Measurements from ENCODE around the gene MUC5B. TPM values are rescaled to one million over a fixed set of nuclear protein-coding genes. Genes with fewer than 3 reads are reported as not detected.

The MUC5B gene
- total RNA-seq, 1 experiment from 2014 or later = 2.1 TPM

DNA sequence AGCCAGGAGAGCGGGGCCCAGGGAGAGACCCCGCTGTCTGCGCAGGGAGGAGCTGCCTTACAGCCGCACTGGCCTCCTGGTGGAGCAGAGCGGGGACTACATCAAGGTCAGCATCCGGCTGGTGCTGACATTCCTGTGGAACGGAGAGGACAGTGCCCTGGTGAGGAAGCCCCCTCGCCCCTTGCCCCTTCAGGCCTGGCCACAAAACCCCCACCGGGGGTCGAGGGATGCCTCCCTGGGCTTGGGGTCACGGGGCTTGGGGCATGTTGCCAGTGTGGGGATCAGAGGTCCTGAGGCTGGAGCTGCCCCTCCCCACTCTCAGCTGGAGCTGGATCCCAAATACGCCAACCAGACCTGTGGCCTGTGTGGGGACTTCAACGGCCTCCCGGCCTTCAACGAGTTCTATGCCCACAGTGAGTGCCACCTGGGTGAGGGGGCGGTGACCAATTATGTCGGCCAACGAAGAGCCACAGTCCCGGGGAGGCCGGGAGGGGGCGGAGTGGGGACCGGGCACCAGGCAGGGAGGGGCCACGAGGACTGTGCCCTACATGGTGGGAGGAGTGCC, 4.2 kb downstream of the MUC5B start:
- DNase-seq = no peak
- no peaks in the 10 kb centered on the region for H3K9me2 ChIP-seq (ENCODE audit: insufficient read depth)
- H3K4me2 ChIP-seq = no peak overlapping the region
- no peak overlapping the region for H3K27ac ChIP-seq
- BruUV-seq (replicated peaks) = no TSS peak
- CTCF ChIA-PET = no interaction called here
- intact Hi-C loops (cut with micrococcal nuclease; ENCODE audit: unreplicated experiment) = no loop called here
- TF ChIP-seq EZH2 (IDR thresholded peaks at IDR 0.05; ENCODE audit: low read depth) = no peak
- TF ChIP-seq, protein P1, sequence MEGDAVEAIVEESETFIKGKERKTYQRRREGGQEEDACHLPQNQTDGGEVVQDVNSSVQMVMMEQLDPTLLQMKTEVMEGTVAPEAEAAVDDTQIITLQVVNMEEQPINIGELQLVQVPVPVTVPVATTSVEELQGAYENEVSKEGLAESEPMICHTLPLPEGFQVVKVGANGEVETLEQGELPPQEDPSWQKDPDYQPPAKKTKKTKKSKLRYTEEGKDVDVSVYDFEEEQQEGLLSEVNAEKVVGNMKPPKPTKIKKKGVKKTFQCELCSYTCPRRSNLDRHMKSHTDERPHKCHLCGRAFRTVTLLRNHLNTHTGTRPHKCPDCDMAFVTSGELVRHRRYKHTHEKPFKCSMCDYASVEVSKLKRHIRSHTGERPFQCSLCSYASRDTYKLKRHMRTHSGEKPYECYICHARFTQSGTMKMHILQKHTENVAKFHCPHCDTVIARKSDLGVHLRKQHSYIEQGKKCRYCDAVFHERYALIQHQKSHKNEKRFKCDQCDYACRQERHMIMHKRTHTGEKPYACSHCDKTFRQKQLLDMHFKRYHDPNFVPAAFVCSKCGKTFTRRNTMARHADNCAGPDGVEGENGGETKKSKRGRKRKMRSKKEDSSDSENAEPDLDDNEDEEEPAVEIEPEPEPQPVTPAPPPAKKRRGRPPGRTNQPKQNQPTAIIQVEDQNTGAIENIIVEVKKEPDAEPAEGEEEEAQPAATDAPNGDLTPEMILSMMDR (conservative IDR thresholded peaks at IDR 0.05) = no peak
- POLR2A ChIA-PET (ENCODE audit: unreplicated experiment) = no interaction called here
- H4K20me1 ChIP-seq (ENCODE audit: insufficient read depth) = no peaks in the 10 kb centered on the region
- H3K36me3 ChIP-seq (ENCODE audit: low read depth) = no peaks in the 10 kb centered on the region
- H3F3A ChIP-seq (ENCODE audit: insufficient read depth, low read depth) = no peaks in the 10 kb centered on the region
- no peaks in the 10 kb centered on the region for H3K9me3 ChIP-seq (ENCODE audit: insufficient read depth, low read depth)
- H3K79me2 ChIP-seq (ENCODE audit: low read depth) = 0 out of 2 replicates have a peak, but pooled peaks cover 3% of the 10 kb centered on the region
- no peak overlapping the region for H2AFZ ChIP-seq
- no peak overlapping the region for H3K4me3 ChIP-seq
- peaks cover 7% of the 10 kb centered on the region for H3K4me1 ChIP-seq (replicated peaks; ENCODE audit: insufficient read depth)
- H3K27me3 ChIP-seq (ENCODE audit: insufficient read depth, low read depth) = no peaks in the 10 kb centered on the region

DNA sequence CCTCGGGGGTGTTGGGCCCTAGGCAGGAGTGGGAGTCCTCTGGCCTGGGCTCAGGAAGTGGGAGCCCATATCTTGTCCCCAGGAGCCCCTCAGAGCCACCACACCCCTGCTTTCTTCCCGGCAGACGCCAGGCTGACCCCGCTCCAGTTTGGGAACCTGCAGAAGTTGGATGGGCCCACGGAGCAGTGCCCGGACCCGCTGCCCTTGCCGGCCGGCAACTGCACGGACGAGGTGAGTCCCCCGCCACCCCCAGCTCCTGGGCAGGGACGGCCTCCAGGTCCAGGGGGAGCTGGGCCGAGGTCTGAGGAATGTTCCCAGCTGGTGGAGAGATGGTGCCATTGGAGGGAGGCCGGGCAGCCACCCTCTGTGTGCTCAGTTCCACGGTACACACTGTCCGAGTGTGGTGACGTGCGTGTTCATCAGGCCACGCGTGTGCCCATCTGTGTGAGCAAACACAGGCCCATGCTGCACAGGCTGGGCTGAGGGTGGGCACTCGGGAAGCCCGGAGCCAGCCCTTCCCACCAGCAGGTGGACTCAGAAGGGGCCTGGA, 4.8 kb downstream of the MUC5B start:
- peaks cover 1% of the 10 kb centered on the region; the same call in 1 of the 2 replicates for H3K4me1 ChIP-seq (replicated peaks; ENCODE audit: insufficient read depth)
- no peak for DNase-seq
- H2AFZ ChIP-seq = no peak overlapping the region
- intact Hi-C loops (cut with micrococcal nuclease; ENCODE audit: unreplicated experiment) = no loop called here
- ChIA-PET POLR2A (ENCODE audit: unreplicated experiment) (no interaction called here), CTCF (no interaction called here)
- H3K79me2 ChIP-seq (ENCODE audit: low read depth) = 0 out of 2 replicates have a peak, but pooled peaks cover 3% of the 10 kb centered on the region
- no peaks in the 10 kb centered on the region for H3F3A ChIP-seq (ENCODE audit: insufficient read depth, low read depth)
- H4K20me1 ChIP-seq (ENCODE audit: insufficient read depth) = no peaks in the 10 kb centered on the region
- TF ChIP-seq, protein P1 (conservative IDR thresholded peaks at IDR 0.05) = no peak
- TF ChIP-seq EZH2 (IDR thresholded peaks at IDR 0.05; ENCODE audit: low read depth) = no peak
- no peaks in the 10 kb centered on the region for H3K9me3 ChIP-seq (ENCODE audit: insufficient read depth, low read depth)
- H3K27ac ChIP-seq = no peak overlapping the region
- no peaks in the 10 kb centered on the region for H3K9me2 ChIP-seq (ENCODE audit: insufficient read depth)
- H3K4me3 ChIP-seq = no peak overlapping the region
- no TSS peak for BruUV-seq (replicated peaks)
- H3K36me3 ChIP-seq (ENCODE audit: low read depth) = no peaks in the 10 kb centered on the region
- H3K4me2 ChIP-seq = no peak overlapping the region
- H3K27me3 ChIP-seq (ENCODE audit: insufficient read depth, low read depth) = no peaks in the 10 kb centered on the region

DNA sequence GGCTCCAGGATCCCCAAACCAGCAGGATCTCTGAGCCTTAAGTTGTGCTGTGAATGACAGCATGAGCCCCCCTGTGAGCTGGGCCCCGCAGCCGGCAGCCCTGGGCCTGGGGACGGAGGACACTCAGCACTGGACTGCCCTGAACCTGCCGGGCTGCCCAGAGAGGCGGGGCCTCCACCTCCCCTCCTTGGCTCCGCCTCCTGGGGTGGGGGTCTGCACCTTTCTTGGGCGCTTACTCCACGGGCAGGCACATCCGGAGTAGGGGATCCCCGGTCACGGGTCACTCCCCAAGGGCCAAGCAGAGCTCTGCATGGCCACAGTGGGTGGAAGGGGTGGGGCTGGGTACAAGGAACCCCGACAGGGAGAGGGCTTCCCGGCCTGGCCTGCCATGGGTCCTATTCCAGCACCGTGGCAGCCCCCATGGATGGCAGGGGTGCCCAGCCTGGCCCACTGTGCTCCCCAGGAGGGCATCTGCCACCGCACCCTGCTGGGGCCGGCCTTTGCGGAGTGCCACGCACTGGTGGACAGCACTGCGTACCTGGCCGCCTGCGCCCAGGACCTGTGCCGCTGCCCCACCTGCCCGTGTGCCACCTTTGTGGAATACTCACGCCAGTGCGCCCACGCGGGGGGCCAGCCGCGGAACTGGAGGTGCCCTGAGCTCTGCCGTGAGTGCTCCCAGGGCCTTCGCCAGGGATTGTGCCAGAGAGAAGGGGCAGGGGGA, 5.4 kb downstream of the MUC5B start:
- H3K9me3 ChIP-seq (ENCODE audit: insufficient read depth, low read depth) = no peaks in the 10 kb centered on the region
- ChIA-PET POLR2A (ENCODE audit: unreplicated experiment) (no interaction called here), CTCF (no interaction called here)
- intact Hi-C loops (cut with micrococcal nuclease; ENCODE audit: unreplicated experiment) = no loop called here
- no peak for DNase-seq
- no peak overlapping the region for H3K27ac ChIP-seq
- H3K36me3 ChIP-seq (ENCODE audit: low read depth) = no peaks in the 10 kb centered on the region
- no peaks in the 10 kb centered on the region for H3K27me3 ChIP-seq (ENCODE audit: insufficient read depth, low read depth)
- TF ChIP-seq, protein P1 (conservative IDR thresholded peaks at IDR 0.05) = no peak
- TF ChIP-seq EZH2 (IDR thresholded peaks at IDR 0.05; ENCODE audit: low read depth) = no peak
- H3F3A ChIP-seq (ENCODE audit: insufficient read depth, low read depth) = no peaks in the 10 kb centered on the region
- no peaks in the 10 kb centered on the region for H4K20me1 ChIP-seq (ENCODE audit: insufficient read depth)
- H3K4me2 ChIP-seq = no peak overlapping the region
- no peak overlapping the region for H2AFZ ChIP-seq
- H3K4me1 ChIP-seq (replicated peaks; ENCODE audit: insufficient read depth) = peaks cover 4% of the 10 kb centered on the region
- 0 out of 2 replicates have a peak, but pooled peaks cover 3% of the 10 kb centered on the region for H3K79me2 ChIP-seq (ENCODE audit: low read depth)
- no peak overlapping the region for H3K4me3 ChIP-seq
- BruUV-seq (replicated peaks) = no TSS peak
- no peaks in the 10 kb centered on the region for H3K9me2 ChIP-seq (ENCODE audit: insufficient read depth)

Data from PC-9 (cell line).